ENCODE measurements around the gene PSMB1.
"Not testable (repeated sequence)": the region's sequence is repeated elsewhere in the genome, so short reads cannot be mapped to it uniquely, and the experiment has no call there.

PSMB1 gene

GRCh38 chr6:170533792-170534191 is 19.3 kb downstream of the PSMB1 start:
- no peak for DNase-seq

- DNase-seq: no peak
These were observed 20.1 kb downstream of the PSMB1 start for GRCh38 chr6:170532867-170533488.

GRCh38 chr6:170529839-170530469 is 23.2 kb downstream of the PSMB1 start:
- DNase-seq: peak; percentile 58

GRCh38 chr6:170527995-170528394 is 25.1 kb downstream of the PSMB1 start:
- not testable (repeated sequence) for DNase-seq

- DNase-seq: no peak
These were observed 27.3 kb downstream of the PSMB1 start for GRCh38 chr6:170525795-170526194.

GRCh38 chr6:170524172-170524502 is 29.0 kb downstream of the PSMB1 start:
- DNase-seq: no peak

- no peak for DNase-seq
These were observed 29.6 kb downstream of the PSMB1 start for GRCh38 chr6:170523256-170524171.

GRCh38 chr6:170522565-170523183 is 30.4 kb downstream of the PSMB1 start:
- no peak for DNase-seq

GRCh38 chr6:170516783-170517616 is 36.1 kb downstream of the PSMB1 start:
- DNase-seq: peak; percentile 24

GRCh38 chr6:170514908-170515307 is 38.2 kb downstream of the PSMB1 start:
- DNase-seq: no peak

- no peak for DNase-seq
These were observed 40.9 kb downstream of the PSMB1 start for GRCh38 chr6:170512249-170512648.

- DNase-seq: no peak
These were observed 42.5 kb downstream of the PSMB1 start for GRCh38 chr6:170510631-170511030.

- no peak for DNase-seq
These were observed 43.4 kb downstream of the PSMB1 start for GRCh38 chr6:170509723-170510018.

- DNase-seq: not testable (repeated sequence)
These were observed 44.0 kb downstream of the PSMB1 start for GRCh38 chr6:170508892-170509722.

GRCh38 chr6:170508275-170508674 is 44.8 kb downstream of the PSMB1 start:
- not testable (repeated sequence) for DNase-seq

- DNase-seq: not testable (repeated sequence)
These were observed 45.4 kb downstream of the PSMB1 start for GRCh38 chr6:170507728-170508127.

GRCh38 chr6:170506446-170506845 is 46.7 kb downstream of the PSMB1 start:
- no peak for DNase-seq

GRCh38 chr6:170505306-170505705 is 47.8 kb downstream of the PSMB1 start:
- DNase-seq: no peak

GRCh38 chr6:170504479-170504878 is 48.6 kb downstream of the PSMB1 start:
- DNase-seq: no peak

GRCh38 chr6:170503414-170503761 is 49.7 kb downstream of the PSMB1 start:
- no peak for DNase-seq

- not testable (repeated sequence) for DNase-seq
These were observed 50.2 kb downstream of the PSMB1 start for GRCh38 chr6:170502733-170503413.

All from effector CD4-positive, alpha-beta T cell (primary cell).